Right ventricle myocardium inferior (tissue), 1 donor: ENCODE data around the gene IL34. TPM values are rescaled to one million over a fixed set of nuclear protein-coding genes. Genes with fewer than 3 reads are reported as not detected.
"Not testable (repeated sequence)": the region's sequence is repeated elsewhere in the genome, so short reads cannot be mapped to it uniquely, and the experiment has no call there.

Experiments
- ATAC-seq: fragments of 200-7000 bp; cut with Tn5 transposase; one replicate; pipeline ENCODE4 v1.9.1; 2020; ENCODE audit warnings: mild to moderate bottlenecking, moderate library complexity
- DNase-seq: peaks from one replicate; pipeline ENCODE4 v3.0.0; 2021; ENCODE audit errors: missing footprints
- intact Hi-C: fragments of 100-400 bp; cut with DNase I; formaldehyde crosslinking; loops from one replicate; pipeline ENCODE4 v1.11.0; 2022
- long read RNA-seq: library from polyadenylated mRNA; unstranded; transcript quantifications from one replicate; pipeline ENCODE4 v2.0.0, GENCODE V29; 2021
- total RNA-seq: library from RNA; stranded (reverse); fragmentation: NEBNext Ultra II Directional; extraction: Animal tissue kit (Norgen Biotek cat#: 25700); gene quantifications from one replicate; pipeline ENCODE4 v1.2.1, GENCODE V29; 2021
- donor health status: DM: no; HTN: yes; CAD: no; lungs with severe emphysema.

The IL34 gene
- 2.0 TPM for total RNA-seq
- long read RNA-seq, partial matches to known transcripts = 1 of 1 reads
- long read RNA-seq, other reads (novel, unspliced or antisense) = 0 of 1 reads

DNA sequence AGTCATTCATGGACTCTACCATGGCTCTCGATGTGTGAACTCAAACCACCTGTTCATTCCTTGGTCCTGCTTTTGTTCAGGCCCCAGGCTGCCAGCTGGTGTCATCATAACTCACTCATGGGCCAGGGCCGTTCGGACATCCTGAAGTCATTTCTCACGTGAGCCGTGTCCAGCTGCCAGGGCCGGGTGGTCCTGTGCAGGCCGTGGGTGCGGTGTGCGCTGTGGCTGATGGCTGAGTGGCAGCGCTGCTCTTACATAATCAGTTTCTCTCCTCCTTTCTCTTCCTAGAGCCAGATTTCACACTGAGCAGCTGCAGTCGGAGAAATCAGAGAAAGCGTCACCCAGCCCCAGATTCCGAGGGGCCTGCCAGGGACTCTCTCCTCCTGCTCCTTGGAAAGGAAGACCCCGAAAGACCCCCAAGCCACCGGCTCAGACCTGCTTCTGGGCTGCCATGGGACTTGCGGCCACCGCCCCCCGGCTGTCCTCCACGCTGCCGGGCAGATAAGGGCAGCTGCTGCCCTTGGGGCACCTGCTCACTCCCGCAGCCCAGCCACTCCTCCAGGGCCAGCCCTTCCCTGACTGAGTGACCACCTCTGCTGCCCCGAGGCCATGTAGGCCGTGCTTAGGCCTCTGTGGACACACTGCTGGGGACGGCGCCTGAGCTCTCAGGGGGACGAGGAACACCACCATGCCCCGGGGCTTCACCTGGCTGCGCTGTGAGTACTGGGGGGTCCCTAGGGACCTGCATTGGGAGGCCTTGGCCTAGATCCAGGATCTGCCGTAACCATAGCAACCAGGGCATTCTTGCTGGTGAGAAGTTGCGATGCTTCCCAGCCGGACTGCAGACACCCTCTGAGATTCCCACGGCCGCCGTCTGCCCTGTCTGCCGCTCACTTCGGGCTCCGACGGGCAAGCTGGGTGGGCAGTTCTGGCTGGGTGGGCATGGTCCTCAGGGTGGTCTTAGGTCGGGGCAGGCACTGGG, at the start of gene IL34:
IL34 (plus strand) TSS at position 300 of the 982 bp plus-strand sequence; CDS start at position 689, 389 bp downstream.
- peak; percentile 76 for ATAC-seq
- no peak for DNase-seq
- intact Hi-C loops = no loop called here

DNA sequence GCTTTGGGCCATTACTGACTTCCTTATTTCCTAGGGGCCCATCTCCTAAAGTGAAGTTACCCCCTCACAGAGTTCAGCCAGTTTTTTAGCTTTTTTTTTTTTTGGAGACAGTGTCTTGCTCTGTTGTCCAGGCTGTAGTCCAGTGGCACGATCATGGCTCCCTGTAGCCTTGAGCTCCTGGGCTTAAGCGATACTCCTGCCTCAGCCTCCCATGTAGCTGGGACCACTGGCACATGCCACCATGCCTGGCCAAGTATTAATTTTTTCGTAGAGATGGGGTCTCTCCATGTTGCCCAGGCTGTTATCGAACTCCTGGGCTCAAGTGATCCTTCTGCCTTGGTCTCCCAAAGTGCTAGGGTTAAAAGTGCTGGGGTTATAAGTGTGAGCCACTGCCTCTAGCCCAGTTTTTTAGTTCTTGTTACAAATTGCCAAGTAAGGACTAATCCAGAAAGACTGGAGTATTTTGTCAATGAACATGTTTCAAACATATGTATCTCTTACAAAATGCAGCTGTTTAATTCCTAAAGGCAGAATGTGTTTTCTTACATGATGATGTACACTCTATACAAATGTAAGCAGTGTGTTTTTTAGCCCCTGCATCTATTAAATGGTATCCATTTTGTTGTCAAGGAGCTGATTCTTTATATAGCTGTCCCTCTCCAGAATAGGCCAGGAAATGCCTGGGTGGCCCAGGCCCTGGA, 49.1 kb upstream of the IL34 start:
- no peak for DNase-seq
- intact Hi-C loops = no loop called here
- no peak for ATAC-seq

DNA sequence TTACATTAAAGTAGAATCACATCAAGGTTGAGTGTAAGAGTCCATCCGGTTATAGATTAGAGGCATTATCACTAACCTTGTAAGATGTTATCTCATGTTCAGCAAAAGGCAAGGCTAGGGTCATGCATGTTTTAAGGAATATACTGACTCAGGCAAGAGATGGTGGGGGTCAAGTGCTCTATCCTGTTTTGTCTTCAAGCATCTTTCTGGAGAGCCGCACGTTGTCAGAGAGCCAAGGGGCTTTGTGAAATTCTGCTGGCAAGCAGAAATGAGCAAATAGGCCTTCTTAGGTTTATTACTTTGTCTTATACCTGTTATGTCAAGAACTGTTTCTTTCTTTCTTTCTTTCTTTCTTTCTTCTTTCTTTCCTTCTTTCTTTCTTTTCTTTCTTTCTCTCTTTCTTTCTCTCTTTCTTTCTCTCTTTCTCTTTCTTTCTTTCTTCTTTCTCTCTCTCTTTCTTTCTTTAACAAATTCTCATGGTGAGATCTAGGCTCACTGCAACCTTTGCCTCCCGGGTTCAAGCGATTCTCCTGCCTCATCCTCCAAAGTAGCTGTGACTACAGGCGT, 47.3 kb upstream of the IL34 start:
- intact Hi-C loops = no loop called here
- ATAC-seq = no peak
- no peak for DNase-seq

DNA sequence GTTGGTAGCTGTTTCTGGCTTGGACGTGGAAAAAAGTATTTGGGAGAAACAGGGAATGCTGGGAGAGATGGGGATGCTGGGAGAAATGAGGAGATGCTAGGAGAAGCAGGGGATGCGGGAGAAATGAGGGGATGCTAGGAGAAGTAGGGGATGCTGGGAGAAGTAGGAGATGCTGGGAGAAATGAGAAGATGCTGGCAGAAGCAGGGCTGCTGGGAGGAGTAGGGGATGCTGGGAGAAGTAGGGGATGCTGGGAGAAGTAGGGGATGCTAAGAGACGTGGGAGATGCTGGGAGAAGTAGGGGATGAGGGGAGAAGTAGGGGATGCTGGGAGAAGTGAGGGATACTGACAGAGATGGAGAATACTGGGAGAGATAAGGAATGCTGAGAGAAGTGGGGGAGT, 45.6 kb upstream of the IL34 start:
- intact Hi-C loops = no loop called here
- ATAC-seq (no peak), DNase-seq (no peak)

DNA sequence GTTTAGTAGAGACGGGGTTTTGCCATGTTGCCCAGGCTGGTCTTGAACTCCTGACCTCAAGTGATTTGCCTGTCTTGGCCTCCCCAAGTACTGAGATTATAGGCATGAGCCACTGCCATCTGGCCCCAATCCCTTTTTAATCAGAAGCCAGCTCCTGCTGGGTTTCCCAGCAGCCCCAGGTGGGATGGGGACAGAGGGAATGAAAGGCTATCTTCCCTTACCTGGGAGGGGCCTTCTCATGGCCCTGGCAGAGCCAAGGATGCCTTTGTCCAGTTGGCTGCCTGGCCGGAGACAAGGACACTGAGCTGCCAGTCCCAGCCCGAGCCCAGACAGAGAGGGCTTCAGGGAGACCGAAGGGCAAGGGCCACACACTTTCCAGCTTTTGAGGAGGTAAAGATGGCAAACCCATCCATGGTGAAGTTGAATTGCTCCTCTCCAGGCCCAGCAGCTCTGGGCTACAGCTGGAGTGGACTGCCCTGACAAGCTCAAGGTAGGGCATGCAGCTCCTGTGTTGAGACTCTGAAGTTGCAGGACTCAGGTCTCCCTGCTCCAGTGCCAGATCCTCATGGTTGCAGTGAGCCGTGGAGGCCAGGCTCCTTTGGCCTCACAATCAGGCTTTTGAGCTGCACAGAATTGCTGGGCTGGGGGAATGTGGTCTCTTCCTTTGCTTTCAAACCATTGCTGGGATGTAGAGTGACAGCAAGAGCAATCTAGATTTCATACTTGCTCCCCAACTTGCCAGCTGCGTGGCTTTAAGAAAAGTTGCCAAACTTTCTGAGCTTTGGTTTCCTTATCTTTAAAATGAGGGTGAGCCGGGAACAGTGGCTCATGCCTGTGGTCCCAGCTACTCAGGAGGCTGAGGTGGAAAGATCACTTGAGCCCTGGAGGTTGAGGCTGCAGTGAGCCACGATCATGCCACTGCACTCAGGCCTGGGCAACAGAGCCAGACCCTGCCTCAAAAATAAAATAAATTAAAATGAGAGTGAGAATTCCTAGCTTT, 44.5 kb upstream of the IL34 start:
- ATAC-seq (no peak), DNase-seq (no peak)
- intact Hi-C loops = no loop called here

DNA sequence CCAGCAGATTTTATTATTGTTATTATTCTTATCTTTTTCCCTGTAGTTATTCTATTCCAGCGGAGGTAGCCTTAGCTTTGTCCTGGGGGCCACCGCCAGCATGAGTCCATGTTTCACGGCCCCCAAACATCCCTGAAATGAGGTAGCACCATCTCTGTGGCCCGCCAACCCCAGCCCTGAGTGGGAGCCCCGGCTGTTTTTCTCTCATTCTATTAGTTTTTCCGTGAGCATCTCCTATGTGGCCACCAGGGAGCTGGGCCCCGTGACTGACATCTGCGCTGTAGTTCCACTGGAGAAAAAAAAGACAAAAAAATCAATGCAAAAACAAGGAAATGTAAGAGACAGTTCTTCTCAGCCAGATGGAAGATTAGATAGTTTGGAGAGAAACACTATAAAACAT, 43.5 kb upstream of the IL34 start:
- intact Hi-C loops = no loop called here
- no peak for DNase-seq

DNA sequence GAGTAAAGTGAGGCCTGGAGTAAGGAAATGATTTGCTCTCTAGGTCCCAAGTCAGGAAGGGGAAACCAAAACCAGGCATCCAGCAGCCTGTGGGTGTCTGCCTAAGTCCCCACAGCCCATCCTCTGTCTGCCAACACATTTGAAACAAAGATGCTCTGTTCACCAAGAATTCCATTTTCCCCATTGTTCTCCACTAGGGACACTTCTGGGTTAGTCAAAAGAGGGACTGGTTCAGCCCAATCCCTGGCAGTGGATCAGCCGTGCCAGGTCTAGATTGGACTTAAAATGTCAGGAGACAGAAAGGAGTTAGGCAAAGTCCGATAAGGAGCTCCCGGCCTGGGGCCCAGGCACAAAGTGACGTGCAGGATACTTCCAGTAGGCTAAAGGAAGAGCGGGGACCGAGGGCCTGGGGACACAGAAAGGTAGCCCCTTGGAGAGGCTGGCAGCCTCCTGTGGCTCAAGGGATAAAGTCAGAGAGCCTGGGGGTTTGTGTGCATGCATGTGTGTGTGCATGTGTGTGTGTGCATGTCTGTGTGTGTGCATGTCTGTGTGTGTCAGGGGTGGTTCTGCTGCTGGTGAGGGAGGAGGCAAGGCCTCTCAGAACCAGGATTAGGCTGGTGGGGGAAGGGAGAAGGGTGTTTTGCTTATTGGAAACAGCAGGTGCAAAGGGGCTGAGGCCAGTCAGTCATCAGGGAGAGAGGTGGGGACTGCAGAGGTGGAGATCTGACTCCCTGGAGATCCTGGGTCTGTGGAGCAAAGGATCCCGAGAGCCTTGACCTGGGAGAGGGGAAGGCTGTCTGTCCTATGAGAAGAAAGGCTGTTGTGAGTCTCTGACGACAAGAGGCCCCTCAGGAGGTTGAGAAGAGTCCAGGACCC, 41.7 kb upstream of the IL34 start:
- no peak for DNase-seq
- intact Hi-C loops = no loop called here
- no peak for ATAC-seq

More for the DNA sequence above, 43.5 kb upstream of the IL34 start:
- no peak for ATAC-seq

DNA sequence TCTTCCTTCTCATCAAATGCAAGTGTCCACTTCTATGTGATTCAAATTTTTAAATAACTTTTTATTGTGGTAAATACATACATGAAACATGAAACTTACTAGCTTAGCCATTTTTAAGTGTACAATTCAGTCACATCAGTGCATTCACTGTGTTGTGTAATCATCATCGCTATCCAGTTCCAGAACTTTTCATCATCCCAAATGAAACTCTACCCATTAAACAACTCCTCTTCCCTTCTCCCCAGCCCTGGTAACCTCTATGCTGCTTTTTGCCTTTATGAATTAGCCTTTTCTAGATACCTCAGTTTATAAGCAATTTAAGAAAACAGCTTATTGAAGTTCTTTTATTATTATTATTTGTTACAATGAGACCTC, 41.1 kb upstream of the IL34 start:
- intact Hi-C loops = no loop called here
- peak; percentile 26 for ATAC-seq
- no peak for DNase-seq

DNA sequence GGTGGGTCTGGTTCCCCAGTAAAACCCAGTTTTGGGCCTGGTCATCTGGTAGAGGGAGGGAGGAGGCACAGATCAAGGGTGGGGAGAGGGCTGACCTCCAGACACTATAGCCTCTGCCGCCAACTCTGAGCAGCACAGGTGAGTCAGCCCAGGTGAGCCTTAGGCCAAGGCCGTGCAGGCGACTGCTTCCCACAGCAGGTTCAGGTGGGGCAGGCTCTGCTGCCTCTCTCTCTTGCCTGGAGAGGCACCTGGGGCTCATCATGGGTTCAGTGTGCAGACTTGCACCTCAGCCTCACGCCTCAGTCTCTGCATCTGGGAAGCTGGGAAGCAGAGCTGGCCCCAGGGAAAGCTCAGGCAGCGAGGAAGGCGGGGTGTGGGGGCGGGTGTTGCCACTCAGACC, 37.8 kb upstream of the IL34 start:
- DNase-seq (no peak), ATAC-seq (no peak)
- intact Hi-C loops = no loop called here

DNA sequence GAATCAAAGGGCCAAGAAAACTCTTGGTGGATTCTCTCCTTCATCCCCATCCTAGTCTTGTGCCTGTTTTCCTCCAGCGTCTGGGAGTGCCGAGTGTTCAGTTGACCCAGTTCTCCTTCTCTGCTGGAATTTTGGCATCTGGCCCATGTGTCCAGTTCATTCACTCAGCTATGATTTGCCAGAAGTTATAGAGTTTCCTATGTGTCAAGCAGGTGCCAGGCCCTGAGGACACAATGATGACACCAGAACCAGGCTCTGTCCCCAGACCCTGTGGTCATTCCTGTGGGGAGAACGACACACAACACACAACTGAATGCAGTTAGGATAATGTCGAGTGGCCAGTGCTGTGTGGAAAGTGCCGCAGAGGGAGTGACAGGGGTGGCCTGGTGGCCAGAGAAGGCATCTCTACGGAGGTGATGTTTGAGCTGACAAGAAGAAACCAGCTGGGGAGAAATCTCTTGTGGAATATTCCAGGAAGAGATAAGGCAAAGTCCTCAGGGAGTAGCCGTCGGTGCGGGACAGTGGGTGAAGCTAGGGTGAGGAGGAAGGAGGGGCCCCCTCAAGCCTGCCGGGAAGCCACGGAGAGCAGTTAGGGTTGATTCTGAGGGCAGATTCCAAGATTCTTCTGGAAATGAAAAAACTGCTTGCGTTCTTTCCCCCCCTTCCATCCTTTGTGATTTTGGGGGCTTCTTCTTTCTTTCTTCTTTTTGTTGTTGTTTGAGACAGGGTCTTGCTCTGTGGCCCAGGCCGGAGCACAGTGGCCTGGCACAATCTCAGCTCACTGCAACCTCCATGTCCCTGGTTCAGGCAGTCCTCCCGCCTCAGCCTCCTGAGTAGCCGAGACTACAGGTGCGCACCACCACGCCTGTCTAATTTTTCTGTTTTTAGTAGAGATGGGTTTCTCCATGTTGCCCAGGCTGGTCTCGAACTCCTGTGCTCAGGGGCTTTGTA, 35.8 kb upstream of the IL34 start:
- peak; percentile 64 for ATAC-seq
- no peak for DNase-seq

DNA sequence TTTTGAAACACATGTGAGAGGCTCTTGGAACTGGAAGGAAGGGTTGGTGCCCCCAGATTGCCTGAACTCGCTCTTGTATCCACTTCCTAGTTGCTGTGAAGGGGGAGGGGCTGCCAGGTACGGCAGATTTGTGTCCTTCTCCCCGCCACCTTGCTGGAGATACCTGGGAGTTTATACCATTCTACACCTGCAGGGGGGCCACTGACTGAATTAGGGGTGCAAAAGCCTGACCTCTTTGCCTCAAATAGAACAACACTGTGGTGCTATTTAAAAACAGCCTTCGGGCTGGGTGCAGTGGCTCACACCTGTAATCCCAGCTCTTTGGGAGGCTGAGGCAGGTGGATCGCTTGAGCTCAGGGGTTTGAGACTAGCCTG, 35.1 kb upstream of the IL34 start:
- ATAC-seq = no peak
- DNase-seq = no peak
- intact Hi-C loops = no loop called here

More for the DNA sequence above, 35.8 kb upstream of the IL34 start:
- intact Hi-C loops = no loop called here

DNA sequence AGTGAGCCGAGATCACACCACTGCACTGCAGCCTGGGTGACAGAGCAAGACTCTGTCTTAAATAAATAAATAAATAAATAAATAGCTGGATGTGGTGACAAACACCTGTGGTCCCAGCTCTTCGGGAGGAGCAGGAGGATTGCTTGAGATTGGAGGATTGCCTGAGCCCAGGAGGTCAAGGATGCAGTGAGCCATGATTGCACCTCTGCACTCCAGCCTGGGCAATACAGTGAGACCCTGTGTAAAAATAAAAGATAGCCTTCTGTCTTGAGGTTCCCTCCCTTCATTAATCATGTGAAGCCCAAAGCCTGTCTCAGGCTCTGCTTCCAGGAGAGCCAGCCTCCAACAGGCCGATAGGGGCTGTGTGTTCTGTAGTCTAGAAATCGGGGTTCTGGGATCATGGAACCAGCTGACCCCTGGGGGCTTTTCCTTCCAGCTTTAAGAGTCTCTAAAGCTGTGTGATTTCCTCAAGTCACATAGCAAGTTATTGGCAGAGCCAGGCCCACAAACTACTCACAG, 34.5 kb upstream of the IL34 start:
- intact Hi-C loops = no loop called here
- ATAC-seq = no peak
- no peak for DNase-seq

DNA sequence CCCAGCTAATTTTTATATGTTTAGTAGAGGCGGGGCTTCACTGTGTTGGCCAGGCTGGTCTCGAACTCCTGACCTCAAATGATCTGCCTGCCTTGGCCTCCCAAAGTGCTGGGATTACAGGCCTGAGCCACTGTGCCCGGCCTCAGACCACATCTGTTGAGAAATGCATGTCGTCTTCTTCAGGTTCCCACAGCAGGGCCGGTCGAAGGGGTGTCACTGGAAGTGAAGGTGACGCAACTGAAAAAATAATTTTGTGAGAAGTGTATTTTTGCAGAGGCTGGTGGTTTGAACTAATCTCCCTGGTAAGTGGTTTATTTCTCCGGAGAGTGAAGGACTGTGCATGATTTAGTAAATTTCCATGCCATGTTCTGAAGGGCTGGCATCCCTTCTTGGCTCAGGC, 33.4 kb upstream of the IL34 start:
- intact Hi-C loops = no loop called here
- ATAC-seq (no peak), DNase-seq (no peak)

DNA sequence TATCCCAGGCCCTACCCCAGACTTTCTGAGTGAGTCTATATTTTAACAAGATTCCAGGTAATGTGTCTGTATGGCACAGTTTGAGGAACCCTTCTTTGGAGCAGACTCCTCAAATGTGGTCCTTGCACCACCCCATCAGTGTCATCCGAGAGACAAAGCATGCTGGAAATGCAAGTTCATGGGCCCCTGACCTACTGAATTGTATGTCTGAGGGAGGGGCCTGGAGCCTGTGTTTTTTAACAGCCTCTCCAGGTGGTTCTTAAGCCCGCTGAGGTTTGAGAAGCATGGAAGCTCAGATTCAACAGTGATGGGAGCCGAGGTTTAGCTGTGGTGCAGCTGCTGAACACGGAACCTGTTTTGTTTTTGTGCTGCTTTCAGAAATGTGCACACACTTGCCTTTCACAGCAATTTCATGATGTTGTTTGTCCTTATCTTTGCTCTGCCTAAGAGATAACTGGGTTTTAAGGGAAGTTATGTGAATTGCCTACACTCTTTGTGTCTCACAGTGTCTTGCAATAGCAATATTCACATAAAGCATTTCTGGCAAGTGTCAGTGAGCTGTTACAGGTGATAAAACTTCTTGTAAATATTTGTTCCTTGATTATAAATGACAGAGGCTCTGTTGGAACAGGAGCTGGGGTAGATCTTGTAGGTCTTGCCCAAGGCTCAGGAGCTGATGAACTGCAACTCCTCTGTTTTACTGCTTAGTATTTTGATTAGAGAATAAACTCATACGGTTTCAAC, 32.0 kb upstream of the IL34 start:
- DNase-seq (no peak), ATAC-seq (no peak)
- intact Hi-C loops = no loop called here

DNA sequence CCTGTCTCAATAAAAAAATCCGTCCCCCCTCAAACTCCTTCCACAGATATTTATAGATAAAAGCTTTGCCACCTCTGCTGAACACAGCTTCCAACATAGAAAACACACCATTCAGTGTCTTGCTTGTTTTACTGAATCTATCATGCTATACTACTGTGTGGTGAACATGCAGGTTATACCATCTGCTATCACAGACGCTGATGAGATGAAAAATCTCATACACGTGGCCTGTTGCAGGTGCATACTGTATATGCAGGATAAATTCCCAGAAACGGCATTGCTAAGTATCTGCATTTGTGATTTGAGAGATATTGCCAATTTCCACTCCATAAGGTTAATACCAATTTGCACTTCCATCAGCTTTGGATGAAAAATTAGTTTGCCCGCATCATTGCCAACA, 30.4 kb upstream of the IL34 start:
- DNase-seq (no peak), ATAC-seq (no peak)
- intact Hi-C loops = no loop called here

DNA sequence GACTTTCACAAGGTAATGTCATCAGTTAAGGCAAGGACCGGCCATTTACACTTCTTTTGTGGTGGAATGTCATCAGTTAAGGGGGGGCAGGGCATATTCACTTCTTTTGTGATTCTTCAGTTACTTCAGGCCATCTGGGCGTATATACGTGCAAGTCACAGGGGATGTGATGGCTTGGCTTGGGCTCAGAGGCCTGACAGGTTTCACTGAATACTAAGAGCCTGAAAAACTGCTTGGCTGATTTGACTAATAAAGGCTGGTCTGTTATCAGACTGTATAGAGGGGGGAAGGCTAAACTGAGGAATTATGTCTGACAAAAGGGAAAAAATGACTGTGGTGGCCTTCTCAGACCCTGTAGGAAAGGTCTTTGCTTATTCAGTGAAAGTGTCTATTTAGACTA, 24.5 kb upstream of the IL34 start:
- intact Hi-C loops, DNase-seq, ATAC-seq: not testable (repeated sequence)
